ENCODE results near the gene TMEM17. TPM values are rescaled to one million over a fixed set of nuclear protein-coding genes. Genes with fewer than 3 reads are reported as not detected.
A peak's percentile ranks its signal among the peaks of the same experiment; 100 is the strongest.

TMEM17 gene
- total and polyA plus RNA-seq, 2 of the 13 experiments (the other 11 are each of a cell fraction or from before 2014, with no cell fraction given), result 0.22 to 0.50 TPM

DNA sequence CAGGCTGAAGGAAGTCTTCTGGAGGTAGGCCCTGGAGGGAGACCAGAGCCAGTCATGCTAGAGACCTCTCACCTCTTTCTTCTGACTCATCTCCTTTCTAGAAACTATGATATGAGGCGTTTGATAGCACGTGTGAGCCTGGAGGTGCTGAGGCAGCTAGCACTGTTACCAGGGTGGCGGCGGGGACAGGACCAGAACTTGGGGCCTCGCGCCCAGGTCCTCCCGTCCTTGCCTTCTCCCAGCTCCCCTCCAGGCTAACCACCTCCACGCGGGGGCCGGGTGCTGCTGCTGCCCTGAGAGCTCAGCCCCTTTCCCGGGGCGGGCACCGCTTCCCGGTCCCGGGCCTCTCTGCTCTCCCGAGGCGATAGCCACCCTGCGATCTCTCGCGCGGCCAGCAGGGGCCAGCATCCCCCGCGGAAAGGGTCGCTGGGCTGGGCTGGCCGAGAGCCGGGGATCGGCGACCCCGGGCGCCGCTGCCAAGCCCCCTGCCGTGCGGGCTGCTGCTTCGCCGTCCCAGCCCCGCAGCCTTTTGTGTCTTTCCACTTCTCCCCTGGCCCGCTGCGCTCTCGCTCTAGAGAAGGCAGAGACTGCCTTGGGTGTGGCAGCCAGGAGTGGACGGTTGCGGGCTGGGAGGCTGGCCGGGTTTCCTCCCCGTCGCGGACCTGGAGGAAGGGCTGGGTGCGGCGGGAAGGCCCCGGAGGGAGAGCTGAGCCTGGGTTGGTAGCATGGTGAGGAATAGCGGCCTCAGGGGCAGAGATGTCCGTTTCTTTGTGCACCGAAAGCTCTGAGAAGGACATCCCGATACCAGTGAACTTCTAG is 49.1 kb downstream of the TMEM17 start (continued):
- TF ChIP-seq, protein P1, sequence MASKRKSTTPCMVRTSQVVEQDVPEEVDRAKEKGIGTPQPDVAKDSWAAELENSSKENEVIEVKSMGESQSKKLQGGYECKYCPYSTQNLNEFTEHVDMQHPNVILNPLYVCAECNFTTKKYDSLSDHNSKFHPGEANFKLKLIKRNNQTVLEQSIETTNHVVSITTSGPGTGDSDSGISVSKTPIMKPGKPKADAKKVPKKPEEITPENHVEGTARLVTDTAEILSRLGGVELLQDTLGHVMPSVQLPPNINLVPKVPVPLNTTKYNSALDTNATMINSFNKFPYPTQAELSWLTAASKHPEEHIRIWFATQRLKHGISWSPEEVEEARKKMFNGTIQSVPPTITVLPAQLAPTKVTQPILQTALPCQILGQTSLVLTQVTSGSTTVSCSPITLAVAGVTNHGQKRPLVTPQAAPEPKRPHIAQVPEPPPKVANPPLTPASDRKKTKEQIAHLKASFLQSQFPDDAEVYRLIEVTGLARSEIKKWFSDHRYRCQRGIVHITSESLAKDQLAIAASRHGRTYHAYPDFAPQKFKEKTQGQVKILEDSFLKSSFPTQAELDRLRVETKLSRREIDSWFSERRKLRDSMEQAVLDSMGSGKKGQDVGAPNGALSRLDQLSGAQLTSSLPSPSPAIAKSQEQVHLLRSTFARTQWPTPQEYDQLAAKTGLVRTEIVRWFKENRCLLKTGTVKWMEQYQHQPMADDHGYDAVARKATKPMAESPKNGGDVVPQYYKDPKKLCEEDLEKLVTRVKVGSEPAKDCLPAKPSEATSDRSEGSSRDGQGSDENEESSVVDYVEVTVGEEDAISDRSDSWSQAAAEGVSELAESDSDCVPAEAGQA (IDR thresholded peaks at IDR 0.05; ENCODE audit: low read depth), result no peak
- TF ChIP-seq, protein P1 (CRISPR knock-in tag; IDR thresholded peaks at IDR 0.05; ENCODE audit: borderline replicate concordance), result peak; percentile 57; the same call in 1 of the 2 replicates
- TF ChIP-seq, protein P2, sequence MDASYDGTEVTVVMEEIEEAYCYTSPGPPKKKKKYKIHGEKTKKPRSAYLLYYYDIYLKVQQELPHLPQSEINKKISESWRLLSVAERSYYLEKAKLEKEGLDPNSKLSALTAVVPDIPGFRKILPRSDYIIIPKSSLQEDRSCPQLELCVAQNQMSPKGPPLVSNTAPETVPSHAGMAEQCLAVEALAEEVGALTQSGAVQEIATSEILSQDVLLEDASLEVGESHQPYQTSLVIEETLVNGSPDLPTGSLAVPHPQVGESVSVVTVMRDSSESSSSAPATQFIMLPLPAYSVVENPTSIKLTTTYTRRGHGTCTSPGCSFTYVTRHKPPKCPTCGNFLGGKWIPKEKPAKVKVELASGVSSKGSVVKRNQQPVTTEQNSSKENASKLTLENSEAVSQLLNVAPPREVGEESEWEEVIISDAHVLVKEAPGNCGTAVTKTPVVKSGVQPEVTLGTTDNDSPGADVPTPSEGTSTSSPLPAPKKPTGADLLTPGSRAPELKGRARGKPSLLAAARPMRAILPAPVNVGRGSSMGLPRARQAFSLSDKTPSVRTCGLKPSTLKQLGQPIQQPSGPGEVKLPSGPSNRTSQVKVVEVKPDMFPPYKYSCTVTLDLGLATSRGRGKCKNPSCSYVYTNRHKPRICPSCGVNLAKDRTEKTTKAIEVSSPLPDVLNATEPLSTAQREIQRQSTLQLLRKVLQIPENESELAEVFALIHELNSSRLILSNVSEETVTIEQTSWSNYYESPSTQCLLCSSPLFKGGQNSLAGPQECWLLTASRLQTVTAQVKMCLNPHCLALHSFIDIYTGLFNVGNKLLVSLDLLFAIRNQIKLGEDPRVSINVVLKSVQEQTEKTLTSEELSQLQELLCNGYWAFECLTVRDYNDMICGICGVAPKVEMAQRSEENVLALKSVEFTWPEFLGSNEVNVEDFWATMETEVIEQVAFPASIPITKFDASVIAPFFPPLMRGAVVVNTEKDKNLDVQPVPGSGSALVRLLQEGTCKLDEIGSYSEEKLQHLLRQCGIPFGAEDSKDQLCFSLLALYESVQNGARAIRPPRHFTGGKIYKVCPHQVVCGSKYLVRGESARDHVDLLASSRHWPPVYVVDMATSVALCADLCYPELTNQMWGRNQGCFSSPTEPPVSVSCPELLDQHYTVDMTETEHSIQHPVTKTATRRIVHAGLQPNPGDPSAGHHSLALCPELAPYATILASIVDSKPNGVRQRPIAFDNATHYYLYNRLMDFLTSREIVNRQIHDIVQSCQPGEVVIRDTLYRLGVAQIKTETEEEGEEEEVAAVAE (CRISPR knock-in tag; IDR thresholded peaks at IDR 0.05; ENCODE audit: borderline replicate concordance), result no peak
- TF ChIP-seq ZNF775 (CRISPR knock-in tag; IDR thresholded peaks at IDR 0.05; ENCODE audit: borderline replicate concordance) (peak; percentile 41; the same call in 1 of the 2 replicates), TP53 (CRISPR knock-in tag; conservative IDR thresholded peaks at IDR 0.05) (peak; percentile 92; the same call in 1 of the 2 replicates), NR2F2 (IDR thresholded peaks at IDR 0.05; ENCODE audit: borderline replicate concordance, low read depth) (no peak), ZKSCAN1 (IDR thresholded peaks at IDR 0.05; ENCODE audit: low read length) (no peak), KDM1A (CRISPR knock-in tag; IDR thresholded peaks at IDR 0.05) (no peak)
- TF ChIP-seq, protein P3, sequence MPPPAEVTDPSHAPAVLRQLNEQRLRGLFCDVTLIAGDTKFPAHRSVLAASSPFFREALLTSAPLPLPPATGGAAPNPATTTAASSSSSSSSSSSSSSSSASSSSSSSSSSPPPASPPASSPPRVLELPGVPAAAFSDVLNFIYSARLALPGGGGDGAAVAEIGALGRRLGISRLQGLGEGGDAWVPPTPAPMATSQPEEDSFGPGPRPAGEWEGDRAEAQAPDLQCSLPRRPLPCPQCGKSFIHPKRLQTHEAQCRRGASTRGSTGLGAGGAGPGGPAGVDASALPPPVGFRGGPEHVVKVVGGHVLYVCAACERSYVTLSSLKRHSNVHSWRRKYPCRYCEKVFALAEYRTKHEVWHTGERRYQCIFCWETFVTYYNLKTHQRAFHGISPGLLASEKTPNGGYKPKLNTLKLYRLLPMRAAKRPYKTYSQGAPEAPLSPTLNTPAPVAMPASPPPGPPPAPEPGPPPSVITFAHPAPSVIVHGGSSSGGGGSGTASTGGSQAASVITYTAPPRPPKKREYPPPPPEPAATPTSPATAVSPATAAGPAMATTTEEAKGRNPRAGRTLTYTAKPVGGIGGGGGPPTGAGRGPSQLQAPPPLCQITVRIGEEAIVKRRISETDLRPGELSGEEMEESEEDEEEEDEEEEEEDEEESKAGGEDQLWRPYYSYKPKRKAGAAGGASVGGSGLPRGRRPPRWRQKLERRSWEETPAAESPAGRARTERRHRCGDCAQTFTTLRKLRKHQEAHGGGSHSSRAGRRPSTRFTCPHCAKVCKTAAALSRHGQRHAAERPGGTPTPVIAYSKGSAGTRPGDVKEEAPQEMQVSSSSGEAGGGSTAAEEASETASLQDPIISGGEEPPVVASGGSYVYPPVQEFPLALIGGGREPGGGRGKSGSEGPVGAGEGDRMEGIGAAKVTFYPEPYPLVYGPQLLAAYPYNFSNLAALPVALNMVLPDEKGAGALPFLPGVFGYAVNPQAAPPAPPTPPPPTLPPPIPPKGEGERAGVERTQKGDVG (CRISPR knock-in tag; IDR thresholded peaks at IDR 0.05; ENCODE audit: borderline replicate concordance), result peak; percentile 97
- TF ChIP-seq, protein P4, sequence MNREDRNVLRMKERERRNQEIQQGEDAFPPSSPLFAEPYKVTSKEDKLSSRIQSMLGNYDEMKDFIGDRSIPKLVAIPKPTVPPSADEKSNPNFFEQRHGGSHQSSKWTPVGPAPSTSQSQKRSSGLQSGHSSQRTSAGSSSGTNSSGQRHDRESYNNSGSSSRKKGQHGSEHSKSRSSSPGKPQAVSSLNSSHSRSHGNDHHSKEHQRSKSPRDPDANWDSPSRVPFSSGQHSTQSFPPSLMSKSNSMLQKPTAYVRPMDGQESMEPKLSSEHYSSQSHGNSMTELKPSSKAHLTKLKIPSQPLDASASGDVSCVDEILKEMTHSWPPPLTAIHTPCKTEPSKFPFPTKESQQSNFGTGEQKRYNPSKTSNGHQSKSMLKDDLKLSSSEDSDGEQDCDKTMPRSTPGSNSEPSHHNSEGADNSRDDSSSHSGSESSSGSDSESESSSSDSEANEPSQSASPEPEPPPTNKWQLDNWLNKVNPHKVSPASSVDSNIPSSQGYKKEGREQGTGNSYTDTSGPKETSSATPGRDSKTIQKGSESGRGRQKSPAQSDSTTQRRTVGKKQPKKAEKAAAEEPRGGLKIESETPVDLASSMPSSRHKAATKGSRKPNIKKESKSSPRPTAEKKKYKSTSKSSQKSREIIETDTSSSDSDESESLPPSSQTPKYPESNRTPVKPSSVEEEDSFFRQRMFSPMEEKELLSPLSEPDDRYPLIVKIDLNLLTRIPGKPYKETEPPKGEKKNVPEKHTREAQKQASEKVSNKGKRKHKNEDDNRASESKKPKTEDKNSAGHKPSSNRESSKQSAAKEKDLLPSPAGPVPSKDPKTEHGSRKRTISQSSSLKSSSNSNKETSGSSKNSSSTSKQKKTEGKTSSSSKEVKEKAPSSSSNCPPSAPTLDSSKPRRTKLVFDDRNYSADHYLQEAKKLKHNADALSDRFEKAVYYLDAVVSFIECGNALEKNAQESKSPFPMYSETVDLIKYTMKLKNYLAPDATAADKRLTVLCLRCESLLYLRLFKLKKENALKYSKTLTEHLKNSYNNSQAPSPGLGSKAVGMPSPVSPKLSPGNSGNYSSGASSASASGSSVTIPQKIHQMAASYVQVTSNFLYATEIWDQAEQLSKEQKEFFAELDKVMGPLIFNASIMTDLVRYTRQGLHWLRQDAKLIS (CRISPR knock-in tag; IDR thresholded peaks at IDR 0.05), result peak; percentile 70; the same call in 1 of the 2 replicates
